Measurements from ENCODE around the gene PRCD. TPM values are rescaled to one million over a fixed set of nuclear protein-coding genes. Genes with fewer than 3 reads are reported as not detected.

Gene PRCD
- total RNA-seq, 5 donors from 2014 or later (not counting 1 experiment from before 2014, with no cell fraction given): 0.66 to 1.3 (median 0.92) TPM

DNA sequence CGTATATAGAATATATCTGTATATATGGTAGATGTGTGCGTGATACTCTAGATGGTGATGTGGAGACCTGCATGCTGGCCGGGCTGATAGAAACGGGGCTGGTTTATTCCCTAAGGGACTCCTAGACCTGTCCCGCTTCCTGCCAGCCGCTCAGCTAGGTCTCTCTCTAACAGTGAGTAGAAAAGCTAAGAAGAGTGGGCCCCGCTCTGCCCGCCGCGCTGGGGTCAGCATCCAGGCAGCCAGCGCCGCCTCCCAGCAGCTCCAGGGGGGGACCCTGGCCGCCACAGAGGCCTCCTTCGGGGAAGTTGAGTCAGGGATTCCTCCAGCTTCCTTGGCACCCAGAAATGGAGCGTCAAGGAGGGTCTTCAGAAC lies 11.7 kb upstream of the PRCD start:
- WGBS (ENCODE audit: insufficient coverage): 76% methylated on average over 9 of the region's 15 CpGs
- Histone ChIP-seq H3K9me3 (no peaks in the 10 kb centered on the region), H3K4me1 (ENCODE audit: control insufficient read depth in 1 of 2, extremely low read depth in 1 of 2, insufficient read depth in 2 of 2, low read length in 2 of 2) (peaks cover 7 to 43% of the 10 kb centered on the region in 2 experiments), H3K27ac (ENCODE audit: low read length) (peak overlapping the region; percentile 71), H3K4me3 (ENCODE audit: control insufficient read depth in 1 of 2, extremely low read depth in 1 of 2, low read length in 1 of 2) (peak overlapping the region; percentile 23 to 38), H3K27me3 (replicated peaks in 1 of 2; ENCODE audit: control insufficient read depth in 2 of 2, extremely low read depth in 1 of 2, insufficient read depth in 2 of 2, low read length in 1 of 2) (peaks cover 0 to 13% of the 10 kb centered on the region in 2 experiments), H3K36me3 (ENCODE audit: control insufficient read depth in 2 of 2, extremely low read depth in 1 of 2, insufficient read depth in 1 of 2, low read length in 1 of 2) (no peaks in the 10 kb centered on the region)
- ChIA-PET POLR2A (interaction anchor here in 1 of 2 donors (0.7 kb wide), 1 partner anchor 90 kb away, joined by 4 read pairs; no protein-coding TSS in a partner anchor), CTCF (interaction anchor here (0.7 to 1.6 kb wide), 3 partner anchors 16 to 185 kb away, joined by 3 to 5 read pairs (median 3); no protein-coding TSS in a partner anchor)
- peak overlapping the region; percentile 81 to 84 for H3K27ac Mint-ChIP-seq
- H3K9me3 Mint-ChIP-seq: no peaks in the 10 kb centered on the region
- DNase-seq: peak in 2 of 35 experiments; percentile 17 to 22
- H3K36me3 Mint-ChIP-seq: no peaks in the 10 kb centered on the region
- peak overlapping the region in 2 of 3 donors; percentile 45 to 68 for H3K4me3 Mint-ChIP-seq
- H3K4me1 Mint-ChIP-seq: peaks cover 29 to 45% (median 32%) of the 10 kb centered on the region in 3 donors
- H3K27me3 Mint-ChIP-seq: peaks cover 0 to 5% of the 10 kb centered on the region in 2 donors
- ATAC-seq (replicated peaks in 1 of 4): peak; percentile 7 to 65 (median 22)

DNA sequence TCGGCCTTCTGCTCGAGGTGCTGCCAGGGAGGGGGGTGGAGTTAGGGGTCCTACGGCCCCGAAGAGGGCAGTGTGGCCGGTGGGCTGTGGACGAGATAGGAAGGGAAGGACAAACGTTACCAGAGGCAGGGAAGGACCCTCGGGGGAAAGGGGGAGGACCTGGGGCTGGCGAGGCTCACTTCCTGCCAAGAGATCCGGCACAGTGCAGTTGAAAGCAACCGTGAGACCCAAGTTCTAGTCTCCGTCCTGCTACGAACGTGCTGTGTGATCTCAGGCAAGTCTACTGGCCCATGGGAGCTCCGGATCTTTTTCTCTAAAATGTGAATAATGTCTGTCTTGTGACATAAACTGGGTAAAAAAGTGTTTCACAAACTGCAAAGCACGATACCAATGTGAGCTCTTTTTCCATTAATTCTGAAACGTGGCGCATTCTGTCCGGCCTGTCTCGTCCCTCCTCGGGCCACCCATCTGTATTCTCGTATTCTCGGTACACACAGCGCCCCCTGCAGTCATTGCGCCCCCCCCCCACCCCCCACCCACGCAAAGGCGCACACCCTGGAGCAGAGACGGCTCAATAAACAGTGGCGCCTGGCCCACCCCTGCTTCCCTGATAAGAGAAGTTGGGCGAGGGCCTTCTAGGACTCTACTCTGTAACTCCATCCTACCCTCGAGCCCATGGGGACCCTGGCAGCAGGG lies 11.2 kb upstream of the PRCD start:
- H3K27me3 Mint-ChIP-seq: peaks cover 0 to 5% of the 10 kb centered on the region in 2 donors

DNA sequence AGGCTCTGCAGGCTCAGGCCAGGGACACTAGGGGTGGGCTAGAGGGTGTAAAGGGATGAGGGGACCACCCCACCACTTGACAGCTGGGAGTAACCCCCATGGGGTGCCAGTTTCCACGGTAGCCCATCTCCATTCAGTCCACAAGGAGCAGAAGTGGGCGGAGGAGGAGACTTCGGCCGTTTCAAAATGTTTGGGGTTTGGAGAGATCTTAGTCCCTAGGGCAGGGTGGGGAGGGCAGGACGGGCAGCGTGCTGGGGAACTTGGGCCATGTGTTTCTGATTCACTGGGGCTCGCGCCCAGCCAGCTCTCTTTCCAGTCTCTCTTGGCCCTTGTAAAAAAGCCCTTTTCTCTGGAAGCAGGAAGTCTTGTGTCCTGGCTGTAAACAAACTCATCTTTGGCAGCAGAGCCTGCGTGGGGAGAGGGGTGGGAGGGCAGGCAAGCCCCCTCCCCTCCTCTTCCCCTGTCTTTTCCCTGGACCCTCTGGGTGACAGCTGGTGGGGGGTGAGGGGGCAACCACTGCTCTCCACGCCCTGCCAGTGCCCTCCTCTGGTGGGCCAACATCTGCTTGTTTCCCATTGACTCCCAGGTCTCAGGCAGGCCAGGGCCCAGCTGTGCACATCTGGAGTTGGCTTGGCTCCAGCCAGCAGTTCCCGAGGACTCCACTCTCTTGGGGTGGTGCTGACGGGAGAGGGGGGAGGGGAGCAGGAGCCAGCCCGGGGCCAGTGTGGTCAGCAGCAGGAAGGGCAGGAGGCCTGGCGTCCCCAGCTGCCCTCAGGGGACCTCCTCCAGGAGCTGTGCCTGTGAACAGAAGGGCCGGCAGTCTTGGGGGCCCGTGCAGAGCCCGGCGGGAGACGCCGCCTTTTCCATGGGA lies 10.4 kb upstream of the PRCD start:
- Histone ChIP-seq H3K27me3 (replicated peaks in 1 of 2; ENCODE audit: control insufficient read depth in 2 of 2, extremely low read depth in 1 of 2, insufficient read depth in 2 of 2, low read length in 1 of 2) (peaks cover 0 to 13% of the 10 kb centered on the region in 2 experiments), H3K9me3 (no peaks in the 10 kb centered on the region), H3K4me1 (ENCODE audit: control insufficient read depth in 1 of 2, extremely low read depth in 1 of 2, insufficient read depth in 2 of 2, low read length in 2 of 2) (peaks cover 7 to 38% of the 10 kb centered on the region in 2 experiments), H3K36me3 (ENCODE audit: control insufficient read depth in 2 of 2, extremely low read depth in 1 of 2, insufficient read depth in 1 of 2, low read length in 1 of 2) (no peaks in the 10 kb centered on the region), H3K27ac (ENCODE audit: low read length) (peak overlapping the region; percentile 34), H3K4me3 (ENCODE audit: control insufficient read depth in 1 of 2, extremely low read depth in 1 of 2, low read length in 1 of 2) (no peak overlapping the region)
- H3K27me3 Mint-ChIP-seq: peaks cover 0 to 5% of the 10 kb centered on the region in 2 donors
- ChIA-PET POLR2A (no interaction called here), CTCF (interaction anchor here (0.6 to 0.7 kb wide), 3 partner anchors 144 to 759 kb away, joined by 4 to 5 read pairs (median 4); no protein-coding TSS in a partner anchor)
- no peaks in the 10 kb centered on the region for H3K9me3 Mint-ChIP-seq
- no peak for DNase-seq
- H3K4me3 Mint-ChIP-seq: peak overlapping the region in 1 of 3 donors; percentile 68
- 91% methylated on average over 8 of the region's 20 CpGs for WGBS (ENCODE audit: insufficient coverage)
- ATAC-seq (replicated peaks in 1 of 4): no peak
- H3K27ac Mint-ChIP-seq: peak overlapping the region in 1 of 2 donors; percentile 52
- no peaks in the 10 kb centered on the region for H3K36me3 Mint-ChIP-seq
- peaks cover 20 to 37% (median 24%) of the 10 kb centered on the region in 3 donors for H3K4me1 Mint-ChIP-seq

More for the DNA sequence above, 11.2 kb upstream of the PRCD start:
- ChIA-PET CTCF (interaction anchor here (0.6 to 1.6 kb wide), 6 partner anchors 16 to 760 kb away, joined by 3 to 5 read pairs (median 4); no protein-coding TSS in a partner anchor), POLR2A (interaction anchor here in 1 of 2 donors (0.7 kb wide), 1 partner anchor 90 kb away, joined by 4 read pairs; no protein-coding TSS in a partner anchor)
- Histone ChIP-seq H3K27me3 (replicated peaks in 1 of 2; ENCODE audit: control insufficient read depth in 2 of 2, extremely low read depth in 1 of 2, insufficient read depth in 2 of 2, low read length in 1 of 2) (peaks cover 0 to 13% of the 10 kb centered on the region in 2 experiments), H3K36me3 (ENCODE audit: control insufficient read depth in 2 of 2, extremely low read depth in 1 of 2, insufficient read depth in 1 of 2, low read length in 1 of 2) (no peaks in the 10 kb centered on the region), H3K4me3 (ENCODE audit: control insufficient read depth in 1 of 2, extremely low read depth in 1 of 2, low read length in 1 of 2) (peak overlapping the region; percentile 23 to 38), H3K4me1 (ENCODE audit: control insufficient read depth in 1 of 2, extremely low read depth in 1 of 2, insufficient read depth in 2 of 2, low read length in 2 of 2) (peaks cover 7 to 38% of the 10 kb centered on the region in 2 experiments), H3K27ac (ENCODE audit: low read length) (peak overlapping the region; percentile 71), H3K9me3 (no peaks in the 10 kb centered on the region)
- DNase-seq: peak in 4 of 35 experiments; percentile 15 to 34 (median 26)
- Mint-ChIP-seq H3K9me3 (no peaks in the 10 kb centered on the region), H3K4me1 (peaks cover 24 to 39% (median 27%) of the 10 kb centered on the region in 3 donors), H3K27ac (peak overlapping the region; percentile 81 to 84), H3K36me3 (no peaks in the 10 kb centered on the region), H3K4me3 (peak overlapping the region in 2 of 3 donors; percentile 28 to 68)
- 57% methylated on average over 21 of the region's 31 CpGs for WGBS (ENCODE audit: insufficient coverage)
- ATAC-seq (replicated peaks in 1 of 4): peak in 1 of 4 experiments; percentile 26

DNA sequence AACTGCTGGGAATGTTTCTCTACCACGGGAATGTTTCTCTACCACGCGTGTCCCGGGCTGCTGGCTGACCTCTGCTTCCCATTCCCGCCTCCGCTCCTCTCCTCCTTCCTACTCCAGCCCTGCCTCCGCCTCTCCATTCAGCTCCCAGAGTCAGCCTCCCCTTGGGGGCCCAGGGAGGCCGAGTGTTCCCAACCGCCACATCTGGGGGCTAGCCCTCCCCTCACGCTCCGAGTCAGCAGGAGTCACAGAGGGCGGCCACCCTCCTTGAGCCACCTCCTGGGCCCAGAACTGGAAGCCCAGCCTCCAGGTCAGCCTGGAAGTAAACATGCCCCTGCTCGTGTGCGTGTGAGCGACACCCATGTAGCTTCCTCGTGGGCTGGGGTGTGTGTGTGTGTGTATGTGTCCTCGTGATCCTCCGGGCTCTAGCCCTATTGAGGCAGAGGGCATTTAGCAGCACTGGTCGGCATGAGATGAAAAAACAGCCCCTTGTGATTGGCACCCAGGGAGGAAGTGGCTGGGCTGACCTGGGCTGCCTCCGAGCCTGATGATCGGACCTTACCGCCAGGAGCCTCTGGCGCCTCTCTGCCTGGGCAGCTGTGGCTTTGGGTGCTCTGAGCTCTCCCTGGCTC lies 9.6 kb upstream of the PRCD start:
- H3K27me3 Mint-ChIP-seq: peaks cover 0 to 7% of the 10 kb centered on the region in 2 donors
- Histone ChIP-seq H3K4me3 (ENCODE audit: control insufficient read depth in 1 of 2, extremely low read depth in 1 of 2, low read length in 1 of 2) (no peak overlapping the region), H3K27ac (ENCODE audit: low read length) (no peak overlapping the region), H3K4me1 (ENCODE audit: control insufficient read depth in 1 of 2, extremely low read depth in 1 of 2, insufficient read depth in 2 of 2, low read length in 2 of 2) (peaks cover 7 to 38% of the 10 kb centered on the region in 2 experiments), H3K27me3 (replicated peaks in 1 of 2; ENCODE audit: control insufficient read depth in 2 of 2, extremely low read depth in 1 of 2, insufficient read depth in 2 of 2, low read length in 1 of 2) (peaks cover 0 to 19% of the 10 kb centered on the region in 2 experiments), H3K36me3 (ENCODE audit: control insufficient read depth in 2 of 2, extremely low read depth in 1 of 2, insufficient read depth in 1 of 2, low read length in 1 of 2) (no peaks in the 10 kb centered on the region), H3K9me3 (no peaks in the 10 kb centered on the region)
- POLR2A ChIA-PET: no interaction called here
- ATAC-seq (replicated peaks in 1 of 4) (no peak), DNase-seq (no peak)
- CTCF ChIA-PET: no interaction called here
- WGBS (ENCODE audit: insufficient coverage): 94% methylated on average over 22 of the region's 23 CpGs
- H3K27ac Mint-ChIP-seq: peak overlapping the region in 1 of 2 donors; percentile 68
- H3K36me3 Mint-ChIP-seq: no peaks in the 10 kb centered on the region
- H3K4me1 Mint-ChIP-seq: peaks cover 18 to 32% (median 24%) of the 10 kb centered on the region in 3 donors
- H3K9me3 Mint-ChIP-seq: no peaks in the 10 kb centered on the region
- H3K4me3 Mint-ChIP-seq: peak overlapping the region in 1 of 3 donors; percentile 56

DNA sequence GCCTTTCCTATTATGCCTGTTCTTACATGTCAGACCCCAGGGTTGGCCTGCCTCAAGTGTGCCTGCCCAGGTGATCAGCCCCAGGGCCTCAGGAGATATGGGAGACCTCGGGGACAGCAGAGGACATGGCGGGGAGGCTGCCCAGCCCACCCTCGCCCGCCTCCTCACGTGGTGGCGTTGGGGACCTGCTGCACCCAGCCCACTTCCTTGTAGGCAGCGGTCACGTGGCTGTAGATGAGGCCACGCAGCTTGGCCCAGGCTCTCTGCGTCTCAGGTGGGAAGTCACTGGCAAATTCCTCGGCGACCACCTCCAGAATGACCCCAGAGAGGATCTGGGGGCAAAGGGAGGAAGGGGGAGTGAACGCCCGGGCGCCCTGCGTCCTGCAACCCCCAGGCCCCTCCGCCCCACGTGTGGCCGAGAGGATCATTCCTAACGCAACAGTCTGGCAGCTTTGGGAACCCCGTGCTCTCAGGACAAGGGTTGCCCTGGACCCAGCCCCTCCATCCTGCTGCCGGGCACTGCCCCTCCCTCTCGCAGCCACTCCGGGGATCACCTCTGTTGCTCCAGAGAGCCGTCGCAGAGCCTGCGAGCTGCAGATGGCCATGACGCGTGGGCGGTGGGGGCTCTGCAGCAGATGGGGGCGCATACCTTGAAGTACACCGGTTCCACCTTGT lies 8.9 kb upstream of the PRCD start:
- no peak overlapping the region for H3K4me3 ChIP-seq (ENCODE audit: control insufficient read depth in 1 of 2, extremely low read depth in 1 of 2, low read length in 1 of 2)
- DNase-seq: no peak
- peaks cover 0 to 11% of the 10 kb centered on the region in 2 donors for H3K27me3 Mint-ChIP-seq
- H3K9me3 ChIP-seq: no peaks in the 10 kb centered on the region
- no peaks in the 10 kb centered on the region for H3K36me3 Mint-ChIP-seq
- 84% methylated on average over 26 of the region's 32 CpGs for WGBS (ENCODE audit: insufficient coverage)
- H3K36me3 ChIP-seq (ENCODE audit: control insufficient read depth in 2 of 2, extremely low read depth in 1 of 2, insufficient read depth in 1 of 2, low read length in 1 of 2): no peaks in the 10 kb centered on the region
- H3K27me3 ChIP-seq (replicated peaks in 1 of 2; ENCODE audit: control insufficient read depth in 2 of 2, extremely low read depth in 1 of 2, insufficient read depth in 2 of 2, low read length in 1 of 2): peaks cover 0 to 26% of the 10 kb centered on the region in 2 experiments
- POLR2A ChIA-PET: no interaction called here
- no peaks in the 10 kb centered on the region for H3K9me3 Mint-ChIP-seq
- H3K4me1 ChIP-seq (ENCODE audit: control insufficient read depth in 1 of 2, extremely low read depth in 1 of 2, insufficient read depth in 2 of 2, low read length in 2 of 2): peaks cover 7 to 38% of the 10 kb centered on the region in 2 experiments
- no peak overlapping the region for H3K27ac ChIP-seq (ENCODE audit: low read length)
- H3K4me1 Mint-ChIP-seq: peaks cover 20 to 32% (median 24%) of the 10 kb centered on the region in 3 donors
- ATAC-seq (replicated peaks in 1 of 4): no peak
- H3K27ac Mint-ChIP-seq: no peak overlapping the region
- H3K4me3 Mint-ChIP-seq: no peak overlapping the region
- CTCF ChIA-PET: no interaction called here

Measured in T-cell (primary cell).